Suprapubic skin (tissue), 3 donors: Measurements from ENCODE around the gene AFAP1L2.

Source experiments
- EP300 ChIP-seq: sonication (generic); formaldehyde crosslinking; IDR thresholded peaks from one replicate; pipeline ENCODE4 v1.6.1; 2017; ENCODE audit warnings: antibody characterized with exemption
- POLR2A ChIP-seq, 2 donors: fragments of 450-650 bp; IDR thresholded peaks; one replicate each; pipeline ENCODE4 v1.6.1; 2017; ENCODE audit warnings: antibody characterized with exemption in 2 of 2, mild to moderate bottlenecking in 2 of 2, moderate library complexity in 2 of 2
- TF ChIP-seq, protein P1 (sequence below), 2 donors: fragments of 200-600 bp in 1 of 2; fragments of 450-650 bp in 1 of 2; sonication (generic) in 1 of 2; IDR thresholded peaks; one replicate each; pipeline ENCODE4 v1.5.1; 2016 to 2019; ENCODE audit warnings: antibody characterized with exemption in 2 of 2, mild to moderate bottlenecking in 1 of 2, moderate library complexity in 1 of 2

DNA sequence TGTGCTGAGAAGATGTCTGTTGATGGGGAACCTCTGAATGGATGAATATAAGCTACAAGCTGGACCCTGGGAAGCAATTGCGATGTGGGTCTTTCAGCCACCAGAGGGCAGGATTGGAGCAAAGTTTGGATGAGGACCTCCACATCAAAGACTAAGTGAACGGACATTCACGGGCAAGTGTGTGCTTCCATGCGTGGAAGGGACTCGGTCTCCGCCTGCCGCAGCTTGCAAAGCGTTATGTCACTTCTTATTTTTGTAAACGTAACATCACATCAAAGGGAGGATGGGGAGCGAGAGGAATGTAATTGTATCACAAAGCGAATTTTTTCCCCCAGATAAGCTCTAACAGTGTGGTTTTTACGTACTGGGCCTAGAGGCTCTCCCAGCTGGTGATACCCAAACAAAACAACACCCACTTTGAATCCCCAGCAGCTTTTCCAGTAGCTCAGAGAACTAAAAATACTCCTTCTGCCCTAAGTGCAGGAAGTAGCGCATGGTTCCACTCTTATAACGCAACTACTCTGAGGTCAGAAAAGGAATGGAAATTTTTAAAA, 100.2 kb downstream of the AFAP1L2 start:
- TF ChIP-seq, protein P1, sequence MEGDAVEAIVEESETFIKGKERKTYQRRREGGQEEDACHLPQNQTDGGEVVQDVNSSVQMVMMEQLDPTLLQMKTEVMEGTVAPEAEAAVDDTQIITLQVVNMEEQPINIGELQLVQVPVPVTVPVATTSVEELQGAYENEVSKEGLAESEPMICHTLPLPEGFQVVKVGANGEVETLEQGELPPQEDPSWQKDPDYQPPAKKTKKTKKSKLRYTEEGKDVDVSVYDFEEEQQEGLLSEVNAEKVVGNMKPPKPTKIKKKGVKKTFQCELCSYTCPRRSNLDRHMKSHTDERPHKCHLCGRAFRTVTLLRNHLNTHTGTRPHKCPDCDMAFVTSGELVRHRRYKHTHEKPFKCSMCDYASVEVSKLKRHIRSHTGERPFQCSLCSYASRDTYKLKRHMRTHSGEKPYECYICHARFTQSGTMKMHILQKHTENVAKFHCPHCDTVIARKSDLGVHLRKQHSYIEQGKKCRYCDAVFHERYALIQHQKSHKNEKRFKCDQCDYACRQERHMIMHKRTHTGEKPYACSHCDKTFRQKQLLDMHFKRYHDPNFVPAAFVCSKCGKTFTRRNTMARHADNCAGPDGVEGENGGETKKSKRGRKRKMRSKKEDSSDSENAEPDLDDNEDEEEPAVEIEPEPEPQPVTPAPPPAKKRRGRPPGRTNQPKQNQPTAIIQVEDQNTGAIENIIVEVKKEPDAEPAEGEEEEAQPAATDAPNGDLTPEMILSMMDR (IDR thresholded peaks at IDR 0.05), result peak; percentile 52 to 65
- TF ChIP-seq POLR2A (IDR thresholded peaks at IDR 0.05) (no peak), EP300 (no peak)
